GM18873 (cell line): ENCODE measurements around the gene KLHL21.
"Not testable (repeated sequence)": the region's sequence is repeated elsewhere in the genome, so short reads cannot be mapped to it uniquely, and the experiment has no call there.

Experiments used
- ATAC-seq: cut with Tn5 transposase; IDR thresholded peaks from one replicate; pipeline ENCODE4 v1.9.1; 2021; ENCODE audit warnings: mild to moderate bottlenecking, moderate library complexity, moderate number of reproducible peaks; ENCODE audit not compliant: unreplicated experiment, low FRiP score

Gene KLHL21

GRCh38 chr1:6600410-6601048 lies 2.1 kb downstream of the KLHL21 start:
- ATAC-seq = no peak

GRCh38 chr1:6599991-6600390 lies 2.7 kb downstream of the KLHL21 start:
- not testable (repeated sequence) for ATAC-seq

GRCh38 chr1:6599141-6599975 lies 3.3 kb downstream of the KLHL21 start:
- no peak for ATAC-seq

- ATAC-seq = no peak
These were observed 4.9 kb downstream of the KLHL21 start for GRCh38 chr1:6597777-6598131.

- no peak for ATAC-seq
These were observed 5.5 kb downstream of the KLHL21 start for GRCh38 chr1:6596886-6597776.

GRCh38 chr1:6596351-6596750 lies 6.3 kb downstream of the KLHL21 start:
- ATAC-seq = no peak

GRCh38 chr1:6594977-6595740 lies 7.5 kb downstream of the KLHL21 start:
- no peak for ATAC-seq

GRCh38 chr1:6593810-6594209 lies 8.9 kb downstream of the KLHL21 start:
- no peak for ATAC-seq

GRCh38 chr1:6592865-6593593 lies 9.6 kb downstream of the KLHL21 start:
- ATAC-seq = no peak

GRCh38 chr1:6592441-6592840 lies 10.2 kb downstream of the KLHL21 start:
- no peak for ATAC-seq

- ATAC-seq = no peak
These were observed 11.0 kb downstream of the KLHL21 start for GRCh38 chr1:6591644-6592043.

- ATAC-seq = no peak
These were observed 11.4 kb downstream of the KLHL21 start for GRCh38 chr1:6591222-6591621.

GRCh38 chr1:6590046-6590445 lies 12.6 kb downstream of the KLHL21 start:
- no peak for ATAC-seq

- no peak for ATAC-seq
These were observed 13.7 kb downstream of the KLHL21 start for GRCh38 chr1:6588893-6589520.

GRCh38 chr1:6588128-6588892 lies 14.4 kb downstream of the KLHL21 start:
- no peak for ATAC-seq

GRCh38 chr1:6587261-6588005 lies 15.2 kb downstream of the KLHL21 start:
- no peak for ATAC-seq

GRCh38 chr1:6586404-6586816 lies 16.3 kb downstream of the KLHL21 start:
- no peak for ATAC-seq

- ATAC-seq = no peak
These were observed 16.8 kb downstream of the KLHL21 start for GRCh38 chr1:6585841-6586240.
